ENCODE data around the gene DUSP28. TPM values are rescaled to one million over a fixed set of nuclear protein-coding genes. Genes with fewer than 3 reads are reported as not detected.
A peak's percentile ranks its signal among the peaks of the same experiment; 100 is the strongest.

The DUSP28 gene
- total RNA-seq, 1 donor from 2014 or later: 72.3 TPM

DNA sequence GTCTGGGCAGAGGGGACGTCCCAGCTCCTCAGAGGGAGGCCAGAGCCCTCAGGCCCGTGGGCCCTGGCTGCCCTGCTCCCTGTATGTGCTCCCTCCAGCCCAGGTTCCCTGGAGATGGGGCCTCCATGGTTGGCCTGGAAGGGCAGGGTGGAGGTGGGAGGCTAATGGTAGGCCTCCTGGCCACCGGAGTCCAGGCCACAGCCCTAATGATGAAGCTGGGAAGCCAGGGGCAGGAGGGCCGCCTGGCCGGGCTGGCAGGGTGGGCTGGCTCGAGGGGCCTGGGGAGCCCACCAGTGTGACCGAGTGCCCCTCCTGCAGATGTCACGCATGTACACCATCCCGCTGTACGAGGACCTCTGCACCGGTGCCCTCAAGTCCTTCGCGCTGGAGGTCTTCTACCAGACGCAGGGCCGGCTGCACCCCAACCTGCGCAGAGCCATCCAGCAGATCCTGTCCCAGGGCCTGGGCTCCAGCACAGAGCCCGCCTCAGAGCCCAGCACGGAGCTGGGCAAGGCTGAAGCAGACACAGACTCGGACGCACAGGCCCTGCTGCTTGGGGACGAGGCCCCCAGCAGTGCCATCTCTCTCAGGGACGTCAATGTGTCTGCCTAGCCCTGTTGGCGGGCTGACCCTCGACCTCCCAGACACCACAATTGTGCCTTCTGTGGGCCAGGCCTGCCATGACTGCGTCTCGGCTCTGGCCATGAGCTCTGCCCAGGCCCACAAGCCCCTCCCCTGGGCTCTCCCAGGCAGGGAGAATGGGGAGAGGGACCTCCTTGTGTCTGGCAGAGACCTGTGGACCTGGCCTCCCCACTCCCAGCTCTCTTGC, 17.3 kb downstream of the DUSP28 start:
- Histone ChIP-seq H3K36me3 (peaks cover 36 to 57% of the 10 kb centered on the region in 2 donors), H3K4me3 (no peak overlapping the region), H3K27ac (no peak overlapping the region), H3K9me3 (no peaks in the 10 kb centered on the region), H3K27me3 (no peaks in the 10 kb centered on the region), H3K4me1 (no peaks in the 10 kb centered on the region)
- intact Hi-C loops (cut with DNase I): no loop called here
- TF ChIP-seq, protein P1, sequence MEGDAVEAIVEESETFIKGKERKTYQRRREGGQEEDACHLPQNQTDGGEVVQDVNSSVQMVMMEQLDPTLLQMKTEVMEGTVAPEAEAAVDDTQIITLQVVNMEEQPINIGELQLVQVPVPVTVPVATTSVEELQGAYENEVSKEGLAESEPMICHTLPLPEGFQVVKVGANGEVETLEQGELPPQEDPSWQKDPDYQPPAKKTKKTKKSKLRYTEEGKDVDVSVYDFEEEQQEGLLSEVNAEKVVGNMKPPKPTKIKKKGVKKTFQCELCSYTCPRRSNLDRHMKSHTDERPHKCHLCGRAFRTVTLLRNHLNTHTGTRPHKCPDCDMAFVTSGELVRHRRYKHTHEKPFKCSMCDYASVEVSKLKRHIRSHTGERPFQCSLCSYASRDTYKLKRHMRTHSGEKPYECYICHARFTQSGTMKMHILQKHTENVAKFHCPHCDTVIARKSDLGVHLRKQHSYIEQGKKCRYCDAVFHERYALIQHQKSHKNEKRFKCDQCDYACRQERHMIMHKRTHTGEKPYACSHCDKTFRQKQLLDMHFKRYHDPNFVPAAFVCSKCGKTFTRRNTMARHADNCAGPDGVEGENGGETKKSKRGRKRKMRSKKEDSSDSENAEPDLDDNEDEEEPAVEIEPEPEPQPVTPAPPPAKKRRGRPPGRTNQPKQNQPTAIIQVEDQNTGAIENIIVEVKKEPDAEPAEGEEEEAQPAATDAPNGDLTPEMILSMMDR (IDR thresholded peaks at IDR 0.05): no peak
- no peak for DNase-seq (ENCODE audit: low spot score in 2 of 2)

DNA sequence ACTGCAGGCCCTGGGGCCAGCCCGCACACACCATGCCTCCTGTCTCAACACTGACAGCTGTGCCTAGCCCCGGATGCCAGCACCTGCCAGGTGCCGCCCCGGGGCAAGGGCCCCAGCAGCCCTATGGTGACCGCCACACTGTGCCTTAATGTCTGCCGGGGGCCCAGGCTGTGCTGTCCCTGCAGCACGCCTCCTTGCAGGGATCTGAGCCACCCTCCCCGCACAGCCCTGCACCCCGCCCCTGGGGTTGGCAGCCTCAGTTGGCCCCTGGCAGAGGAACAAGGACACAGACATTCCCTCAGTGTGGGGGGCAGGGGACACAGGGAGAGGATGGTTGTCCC, 17.9 kb downstream of the DUSP28 start:
- TF ChIP-seq, protein P1 (IDR thresholded peaks at IDR 0.05): no peak
- intact Hi-C loops (cut with DNase I): no loop called here
- Histone ChIP-seq H3K27me3 (no peaks in the 10 kb centered on the region), H3K36me3 (peaks cover 30 to 51% of the 10 kb centered on the region in 2 donors), H3K27ac (peak overlapping the region in 1 of 2 donors; percentile 39), H3K9me3 (no peaks in the 10 kb centered on the region), H3K4me3 (no peak overlapping the region), H3K4me1 (no peaks in the 10 kb centered on the region)
- DNase-seq (ENCODE audit: low spot score in 2 of 2): no peak

DNA sequence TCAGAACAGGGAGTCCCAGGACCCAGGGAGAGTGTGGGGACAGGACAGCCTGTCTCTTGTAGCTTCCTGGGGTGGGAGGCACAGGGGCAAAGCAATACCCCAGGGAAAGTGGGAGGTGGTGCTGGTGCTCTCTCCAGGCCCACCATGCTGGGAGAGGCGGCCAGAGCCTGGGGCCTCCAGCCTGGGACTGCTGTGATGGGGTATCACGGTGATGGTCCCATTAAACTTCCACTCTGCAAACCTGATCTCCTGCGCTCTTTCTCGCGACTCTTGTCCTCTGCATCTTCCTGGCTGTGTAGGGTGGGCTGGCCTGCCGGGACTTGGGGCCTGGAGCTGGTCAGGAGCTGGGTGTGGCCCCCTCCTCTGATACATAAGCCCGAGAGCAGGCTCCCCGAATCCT, 18.3 kb downstream of the DUSP28 start:
- peaks cover 29 to 47% of the 10 kb centered on the region in 2 donors for H3K36me3 ChIP-seq
- H3K9me3 ChIP-seq: no peaks in the 10 kb centered on the region
- H3K27ac ChIP-seq: peak overlapping the region in 1 of 2 donors; percentile 39
- TF ChIP-seq, protein P1 (IDR thresholded peaks at IDR 0.05): no peak
- H3K4me3 ChIP-seq: no peak overlapping the region
- H3K27me3 ChIP-seq: no peaks in the 10 kb centered on the region
- DNase-seq (ENCODE audit: low spot score in 2 of 2): no peak
- intact Hi-C loops (cut with DNase I): no loop called here
- H3K4me1 ChIP-seq: no peaks in the 10 kb centered on the region

DNA sequence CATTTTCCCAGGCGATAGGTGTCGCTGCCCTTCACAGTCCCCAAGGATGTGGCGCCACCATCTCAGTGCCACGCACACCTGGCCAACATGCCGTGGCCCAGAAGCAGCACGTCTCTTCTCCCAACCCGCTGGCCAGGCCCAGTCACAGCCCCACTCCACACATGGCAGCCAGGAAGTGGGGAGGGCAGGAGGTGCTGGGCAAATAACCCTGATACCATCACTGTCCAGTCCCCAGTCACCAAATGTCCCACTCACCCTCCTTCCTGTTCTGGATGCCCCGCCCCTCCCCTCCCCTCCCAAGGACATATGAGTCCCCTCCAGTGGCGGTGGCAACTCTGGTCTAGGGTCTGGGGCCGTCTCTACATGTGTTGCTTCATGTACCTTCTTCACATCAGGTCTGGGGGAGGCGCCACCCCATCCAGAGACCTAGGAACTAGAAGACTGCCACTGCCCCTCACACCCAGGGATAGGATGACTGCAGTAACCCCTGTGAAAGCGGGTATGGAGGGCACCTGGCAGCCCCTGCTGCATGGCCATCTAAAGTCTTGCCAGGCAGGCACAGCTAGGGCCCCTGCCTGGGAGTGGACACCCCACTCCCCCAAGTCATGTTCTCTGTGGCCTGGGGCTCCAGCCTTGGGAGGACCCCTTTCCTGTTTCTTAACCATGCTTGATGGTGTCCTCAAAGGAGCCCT, 19.1 kb downstream of the DUSP28 start:
- Histone ChIP-seq H3K36me3 (peaks cover 25 to 41% of the 10 kb centered on the region in 2 donors), H3K9me3 (no peaks in the 10 kb centered on the region), H3K27me3 (no peaks in the 10 kb centered on the region), H3K27ac (peak overlapping the region; percentile 39 to 48), H3K4me1 (no peaks in the 10 kb centered on the region), H3K4me3 (no peak overlapping the region)
- TF ChIP-seq, protein P1 (IDR thresholded peaks at IDR 0.05): no peak
- no peak for DNase-seq (ENCODE audit: low spot score in 2 of 2)
- intact Hi-C loops (cut with DNase I): no loop called here

DNA sequence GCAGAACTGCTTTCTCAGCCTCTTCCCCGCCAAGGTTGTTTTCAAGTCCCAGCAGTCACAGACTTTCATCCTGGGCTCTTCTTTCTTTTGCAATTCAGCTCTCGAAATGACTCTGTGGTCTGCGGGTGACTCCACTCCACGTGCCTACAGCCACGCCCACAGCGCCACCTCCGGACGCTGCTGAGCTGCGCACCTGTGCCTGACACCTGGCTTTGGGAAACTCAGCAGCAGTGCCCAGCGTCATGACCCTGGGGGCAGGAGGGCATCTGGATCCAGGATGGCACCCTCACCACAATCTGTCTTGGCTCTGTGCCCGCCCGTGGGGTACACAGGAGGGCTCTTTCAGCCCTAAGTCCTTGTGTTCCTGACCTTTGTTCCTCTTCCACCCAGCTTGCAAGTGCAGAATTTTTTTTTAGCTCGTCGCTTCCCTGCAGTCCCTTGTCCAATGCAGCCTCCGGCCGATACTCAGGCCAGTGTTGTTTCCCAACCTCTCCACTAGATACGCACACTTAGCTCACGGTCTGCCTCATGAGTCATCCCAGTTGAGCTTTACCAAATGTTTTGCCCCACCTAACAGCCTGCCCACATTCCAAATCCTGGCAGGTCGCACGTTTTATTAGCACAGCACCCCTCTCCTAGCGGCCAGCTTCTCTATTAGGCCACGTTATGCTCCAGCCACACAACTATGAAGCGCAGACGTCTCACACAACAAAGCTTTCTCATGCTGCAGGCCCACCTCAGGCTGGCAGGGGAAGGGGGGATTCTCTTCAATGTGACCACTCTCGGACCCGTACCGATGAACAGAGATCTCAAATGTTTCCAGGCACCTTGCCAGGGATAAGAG, 19.8 kb downstream of the DUSP28 start:
- Histone ChIP-seq H3K27me3 (no peaks in the 10 kb centered on the region), H3K4me3 (no peak overlapping the region), H3K9me3 (no peaks in the 10 kb centered on the region), H3K27ac (peak overlapping the region; percentile 39 to 48), H3K4me1 (peaks cover 4 to 7% of the 10 kb centered on the region in 2 donors), H3K36me3 (peaks cover 17 to 35% of the 10 kb centered on the region in 2 donors)
- peak; percentile 47 to 86 for DNase-seq (ENCODE audit: low spot score in 2 of 2)
- TF ChIP-seq, protein P1 (IDR thresholded peaks at IDR 0.05): no peak
- intact Hi-C loops (cut with DNase I): no loop called here
